Activated T-cell treated with anti-CD3 and anti-CD28 coated beads, Interleukin-2, amount 50 U/mL, for 24 hours (primary cell): ENCODE data around the gene PDGFA.

Experiments used
- DNase-seq: peaks from one replicate; pipeline ENCODE4 v3.0.0-alpha.2; 2020
- H3K27ac Mint-ChIP-seq: 2 replicates; pipeline ENCODE4 v1.8.0; 2020; ENCODE audit warnings: mild to moderate bottlenecking, mixed read lengths
- H3K27me3 Mint-ChIP-seq: 2 replicates; pipeline ENCODE4 v1.8.0; 2020; ENCODE audit warnings: mixed read lengths
- H3K36me3 Mint-ChIP-seq: 2 replicates; pipeline ENCODE4 v1.8.0; 2020; ENCODE audit warnings: low read depth, mixed read lengths
- H3K4me1 Mint-ChIP-seq: 2 replicates; pipeline ENCODE4 v1.8.0; 2020; ENCODE audit warnings: low read depth, mixed read lengths
- H3K4me3 Mint-ChIP-seq: 2 replicates; pipeline ENCODE4 v1.8.0; 2020; ENCODE audit warnings: mild to moderate bottlenecking, moderate library complexity, mixed read lengths
- H3K9me3 Mint-ChIP-seq: 2 replicates; pipeline ENCODE4 v1.8.0; 2020; ENCODE audit warnings: mixed read lengths

PDGFA gene

DNA sequence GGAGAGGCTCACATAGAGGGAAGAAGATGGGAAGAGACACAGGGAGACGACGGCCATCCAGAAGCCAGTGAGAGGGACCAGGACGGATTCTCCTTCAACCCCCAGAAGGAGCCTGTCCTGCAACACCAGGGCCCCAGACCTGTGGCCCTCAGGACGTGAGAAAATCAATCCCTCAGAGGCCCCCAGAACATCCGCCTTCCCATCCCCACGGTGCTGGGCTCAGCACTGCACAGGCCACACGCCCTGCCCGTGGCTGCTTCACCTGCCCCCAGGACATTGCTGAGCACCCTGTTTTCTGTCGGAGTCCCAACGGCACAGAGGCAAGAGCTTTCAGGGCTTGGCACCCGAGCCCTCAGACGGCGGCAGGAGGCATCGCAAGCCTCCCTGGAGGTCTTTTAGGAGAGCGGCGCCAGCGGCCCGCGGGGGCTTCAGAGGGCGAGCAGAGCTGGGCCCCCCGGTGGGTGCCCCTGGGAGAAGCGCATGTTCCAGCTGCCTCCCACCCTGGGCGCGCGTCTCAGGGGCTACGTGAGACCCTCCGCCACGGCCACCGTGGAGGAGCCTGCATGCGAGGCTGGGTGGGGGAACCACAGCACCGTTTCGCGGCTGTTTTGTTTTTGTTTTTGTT, 42.8 kb downstream of the PDGFA start:
- no peak for DNase-seq
- Mint-ChIP-seq H3K36me3 (no peaks in the 10 kb centered on the region), H3K27ac (no peak overlapping the region), H3K4me3 (no peak overlapping the region), H3K27me3 (peaks cover 3% of the 10 kb centered on the region), H3K9me3 (no peaks in the 10 kb centered on the region), H3K4me1 (no peaks in the 10 kb centered on the region)

DNA sequence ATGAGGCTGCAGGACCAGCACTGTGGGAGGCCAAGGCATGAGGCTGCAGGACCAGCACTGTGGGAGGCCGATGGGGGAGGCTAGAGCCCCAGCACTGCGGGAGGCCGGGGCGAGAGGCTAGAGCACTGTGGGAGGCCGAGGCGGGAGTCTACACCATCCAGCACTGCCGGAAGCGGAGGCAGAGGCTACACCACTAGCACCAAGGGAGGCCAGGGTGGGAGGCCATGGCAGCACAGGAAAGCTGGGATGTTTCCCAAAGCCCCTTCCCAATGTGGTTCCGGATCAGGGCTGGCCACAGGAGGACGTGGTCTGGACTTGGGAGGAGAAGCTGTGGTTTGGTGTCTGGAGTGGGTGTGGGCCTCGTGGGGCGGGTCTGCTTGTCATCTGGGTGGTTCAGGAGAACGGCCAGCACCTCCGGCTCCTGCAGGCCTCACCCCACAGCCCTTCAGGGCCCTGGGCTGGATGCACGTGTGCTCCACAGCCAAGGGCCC, 43.6 kb downstream of the PDGFA start:
- DNase-seq, result no peak
- Mint-ChIP-seq H3K9me3 (no peaks in the 10 kb centered on the region), H3K4me1 (no peaks in the 10 kb centered on the region), H3K27me3 (no peaks in the 10 kb centered on the region), H3K27ac (no peak overlapping the region), H3K4me3 (no peak overlapping the region), H3K36me3 (no peaks in the 10 kb centered on the region)

DNA sequence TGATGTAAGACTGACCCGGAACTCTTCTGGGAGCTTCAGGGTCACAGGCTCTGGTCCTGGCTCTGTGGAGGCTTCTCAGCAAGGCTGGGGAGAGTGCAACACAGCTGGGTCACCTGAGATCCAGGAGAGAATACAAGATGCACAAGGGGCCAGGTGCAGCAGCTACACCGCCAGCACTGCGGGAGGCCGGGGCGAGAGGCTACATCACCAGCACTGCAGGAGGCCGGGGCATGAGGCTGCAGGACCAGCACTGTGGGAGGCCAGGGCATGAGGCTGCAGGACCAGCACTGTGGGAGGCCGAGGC, 44.3 kb downstream of the PDGFA start:
- no peak overlapping the region for H3K4me3 Mint-ChIP-seq
- H3K27me3 Mint-ChIP-seq, result no peaks in the 10 kb centered on the region
- no peak overlapping the region for H3K27ac Mint-ChIP-seq
- H3K9me3 Mint-ChIP-seq, result no peaks in the 10 kb centered on the region
- no peaks in the 10 kb centered on the region for H3K36me3 Mint-ChIP-seq
- no peak for DNase-seq
- no peaks in the 10 kb centered on the region for H3K4me1 Mint-ChIP-seq

DNA sequence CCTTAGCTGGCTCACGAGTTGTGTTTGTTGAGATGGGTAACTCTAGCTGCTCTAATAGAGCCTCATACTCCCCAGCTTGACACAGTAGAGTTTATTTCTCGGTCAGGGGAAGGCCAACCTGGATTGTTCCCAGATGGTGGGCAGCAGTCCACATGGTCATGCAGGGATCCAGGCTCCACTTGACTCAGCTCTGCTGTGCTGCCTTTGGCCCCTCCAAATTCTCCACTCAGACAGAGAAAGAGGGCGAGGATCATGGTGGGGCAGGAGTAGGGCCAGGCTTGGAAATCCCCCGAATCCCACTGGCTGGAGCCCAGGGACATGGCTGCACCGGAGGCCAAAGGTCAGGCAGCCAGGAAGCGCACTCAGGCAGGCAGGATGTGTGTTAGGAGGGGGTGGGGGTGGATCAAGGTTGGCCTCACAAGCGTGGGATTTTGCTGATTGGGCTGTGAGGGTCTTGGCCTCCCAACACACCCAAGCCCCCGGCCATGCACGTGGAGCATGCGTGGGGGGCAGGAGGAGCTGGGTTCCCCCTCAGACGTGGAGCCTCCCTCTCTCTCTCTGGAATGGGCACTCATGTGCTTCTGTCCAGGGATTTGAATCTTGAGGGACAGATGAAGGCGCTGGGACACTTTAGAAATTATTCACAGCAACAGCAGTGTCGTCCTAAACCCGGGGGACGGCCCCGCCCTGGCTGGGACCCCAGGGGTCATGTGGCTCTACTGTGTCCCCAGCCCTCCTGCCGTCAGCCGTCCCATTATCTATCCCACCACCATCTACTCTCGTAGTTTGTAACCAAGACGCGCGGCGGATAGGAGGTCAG, 44.8 kb downstream of the PDGFA start:
- no peak overlapping the region for H3K27ac Mint-ChIP-seq
- no peaks in the 10 kb centered on the region for H3K9me3 Mint-ChIP-seq
- DNase-seq, result no peak
- no peaks in the 10 kb centered on the region for H3K4me1 Mint-ChIP-seq
- no peaks in the 10 kb centered on the region for H3K27me3 Mint-ChIP-seq
- H3K4me3 Mint-ChIP-seq, result no peak overlapping the region
- H3K36me3 Mint-ChIP-seq, result no peaks in the 10 kb centered on the region

DNA sequence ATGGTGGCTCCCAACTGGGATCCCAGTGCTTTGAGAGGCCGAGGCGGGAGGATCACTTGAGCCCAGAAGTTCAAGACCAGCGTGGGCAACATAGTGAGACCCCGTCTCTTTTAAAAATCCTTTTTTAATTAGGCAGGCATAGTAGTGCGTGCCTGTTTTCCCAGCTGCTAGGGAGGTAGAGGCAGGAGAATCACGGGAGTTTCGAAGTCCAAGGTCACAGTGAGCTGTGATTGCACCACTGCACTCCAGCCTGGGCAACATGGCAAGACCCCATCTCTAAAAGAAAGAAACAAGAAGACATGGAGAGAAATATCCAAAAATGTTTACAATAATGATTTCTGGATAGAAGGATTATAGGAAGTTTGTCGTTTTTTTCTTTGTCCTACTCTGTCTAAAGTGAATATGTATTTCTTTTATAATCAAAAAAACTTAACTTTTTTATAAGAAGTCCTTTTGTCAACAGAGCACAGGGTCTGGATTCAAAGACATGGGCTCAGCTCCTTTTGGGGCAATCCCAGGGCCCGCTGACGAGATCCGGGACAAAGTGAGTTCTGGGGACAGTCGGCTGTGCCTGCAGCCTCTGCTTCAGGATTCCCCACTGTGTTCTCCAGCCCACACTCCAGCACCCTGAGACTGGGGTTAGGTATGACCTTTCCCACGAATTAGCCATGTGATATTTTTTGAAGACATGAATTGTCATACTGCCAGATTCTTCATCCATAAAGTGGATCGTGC, 45.6 kb downstream of the PDGFA start:
- Mint-ChIP-seq H3K4me1 (peaks cover under 1% of the 10 kb centered on the region), H3K4me3 (no peak overlapping the region), H3K9me3 (no peaks in the 10 kb centered on the region), H3K27me3 (no peaks in the 10 kb centered on the region), H3K27ac (no peak overlapping the region), H3K36me3 (no peaks in the 10 kb centered on the region)
- no peak for DNase-seq

DNA sequence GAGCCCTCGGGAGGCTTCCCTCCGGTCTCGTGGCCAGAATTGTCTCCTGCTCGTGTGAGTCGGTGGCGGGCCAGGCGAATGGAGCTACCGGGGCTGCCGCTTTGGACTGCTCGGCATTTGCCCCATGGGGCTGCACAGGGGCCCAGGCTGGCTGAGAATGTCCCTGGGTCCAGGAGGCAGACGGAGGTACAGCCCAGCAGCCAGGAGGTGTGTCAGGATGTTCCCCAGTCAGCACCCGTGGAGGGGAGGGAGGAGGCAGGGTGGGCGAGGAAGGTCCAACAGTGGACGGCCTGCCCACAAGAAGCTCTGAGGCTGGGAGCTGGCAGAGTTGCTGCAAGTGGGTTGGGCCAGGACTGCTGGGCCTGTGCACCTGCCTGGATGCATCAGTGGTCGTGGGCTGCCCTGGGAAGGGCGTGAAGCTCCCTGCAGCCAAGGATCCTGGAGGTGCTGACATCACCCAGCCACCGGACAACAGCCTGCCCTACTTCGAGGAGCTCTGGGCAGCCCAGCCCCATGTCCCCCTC, 46.4 kb downstream of the PDGFA start:
- H3K4me1 Mint-ChIP-seq, result peaks cover 7% of the 10 kb centered on the region
- no peaks in the 10 kb centered on the region for H3K36me3 Mint-ChIP-seq
- H3K4me3 Mint-ChIP-seq, result no peak overlapping the region
- no peaks in the 10 kb centered on the region for H3K27me3 Mint-ChIP-seq
- DNase-seq, result no peak
- H3K27ac Mint-ChIP-seq, result no peak overlapping the region
- peaks cover 4% of the 10 kb centered on the region for H3K9me3 Mint-ChIP-seq

DNA sequence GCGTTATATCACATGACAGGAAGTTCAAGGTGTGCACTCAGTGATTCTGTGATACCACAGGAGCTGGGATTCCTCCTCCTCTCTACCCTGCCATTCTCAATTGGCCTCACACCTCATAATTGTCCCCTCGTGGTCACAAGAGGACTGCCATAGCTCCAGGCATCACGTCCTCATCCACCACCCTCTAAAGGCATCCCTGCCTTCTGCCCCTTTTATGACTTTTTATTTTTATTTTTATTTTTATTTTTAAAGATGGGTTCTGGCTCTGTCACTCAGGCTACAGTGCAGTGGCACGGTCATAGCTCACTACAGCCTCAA, 47.0 kb downstream of the PDGFA start:
- Mint-ChIP-seq H3K4me3 (no peak overlapping the region), H3K9me3 (peaks cover 11% of the 10 kb centered on the region), H3K36me3 (no peaks in the 10 kb centered on the region), H3K4me1 (peaks cover 8% of the 10 kb centered on the region), H3K27ac (peak overlapping the region; percentile 26), H3K27me3 (no peaks in the 10 kb centered on the region)
- DNase-seq, result no peak

DNA sequence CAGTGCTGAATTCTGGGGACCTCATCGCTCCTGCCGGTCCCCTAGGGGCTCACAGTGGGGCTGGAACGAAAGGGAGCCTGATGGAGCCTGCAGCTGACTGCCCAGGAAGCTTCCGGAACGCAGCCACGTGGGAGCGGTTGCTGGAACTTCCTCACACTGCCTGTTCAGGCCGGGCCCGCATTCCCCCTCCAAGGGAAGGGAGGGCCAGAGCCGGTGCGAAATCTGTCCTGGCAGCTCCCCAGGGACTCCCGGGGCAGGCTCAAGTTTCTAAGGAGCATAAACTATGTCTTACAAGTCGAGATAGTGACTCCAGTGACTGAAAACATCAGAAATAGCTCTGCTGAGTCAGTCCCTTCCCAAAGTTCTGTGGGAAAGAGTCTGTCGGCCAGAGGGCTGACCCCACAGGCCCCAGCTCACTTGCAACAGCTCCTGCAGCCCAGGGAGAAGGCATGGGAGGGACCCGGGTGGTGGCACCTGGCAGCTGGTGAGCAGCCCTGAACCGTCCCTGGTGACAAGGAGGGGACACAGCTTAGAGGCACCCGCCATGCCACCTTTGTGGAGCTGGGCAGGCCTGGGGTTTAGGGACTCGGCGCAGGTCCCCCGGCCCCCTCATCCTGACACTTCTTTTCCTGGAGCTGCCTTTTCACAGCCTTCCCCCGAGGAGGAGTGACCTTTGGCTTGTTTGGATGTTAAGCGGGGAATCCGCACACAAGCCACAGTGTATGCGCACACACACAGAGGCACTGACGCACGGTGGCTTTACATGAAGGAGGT, 47.6 kb downstream of the PDGFA start:
- H3K9me3 Mint-ChIP-seq, result peaks cover 17% of the 10 kb centered on the region
- peaks cover 8% of the 10 kb centered on the region for H3K4me1 Mint-ChIP-seq
- peak overlapping the region; percentile 26 for H3K27ac Mint-ChIP-seq
- no peaks in the 10 kb centered on the region for H3K27me3 Mint-ChIP-seq
- no peaks in the 10 kb centered on the region for H3K36me3 Mint-ChIP-seq
- no peak for DNase-seq
- H3K4me3 Mint-ChIP-seq, result no peak overlapping the region

DNA sequence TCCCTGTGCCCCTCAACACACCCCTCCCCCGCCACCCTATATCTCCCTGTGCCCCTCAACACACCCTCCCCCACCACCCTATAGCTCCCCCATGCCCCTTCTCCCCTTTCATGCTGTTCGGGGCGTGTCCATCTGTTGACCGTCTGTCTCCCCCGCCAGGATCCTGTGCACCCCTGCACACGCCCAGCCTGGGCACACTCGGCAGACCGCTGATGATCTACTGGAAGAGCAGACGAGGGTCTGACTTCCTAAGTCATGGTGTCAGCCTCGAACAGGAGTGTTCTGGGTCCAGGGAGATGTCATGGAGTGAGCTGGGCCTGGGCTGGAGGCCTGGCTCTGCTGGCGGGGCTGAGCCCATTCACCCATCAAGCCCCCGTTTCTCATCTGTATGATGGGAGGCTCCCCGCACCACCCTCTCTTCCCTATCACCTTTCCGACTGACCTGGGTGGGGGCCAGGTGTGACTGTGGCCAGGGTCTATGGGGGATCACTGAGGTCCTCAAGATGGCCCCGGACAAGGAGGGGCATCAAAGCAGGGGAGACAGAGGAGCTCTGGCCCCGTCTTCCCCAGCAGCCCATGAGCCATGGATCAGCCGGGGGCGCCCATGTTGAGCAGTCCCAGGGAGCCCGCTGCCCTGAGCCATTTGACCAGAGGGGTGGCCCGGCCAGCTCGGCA, 48.3 kb downstream of the PDGFA start:
- Mint-ChIP-seq H3K27ac (no peak overlapping the region), H3K4me1 (peaks cover 8% of the 10 kb centered on the region)

DNA sequence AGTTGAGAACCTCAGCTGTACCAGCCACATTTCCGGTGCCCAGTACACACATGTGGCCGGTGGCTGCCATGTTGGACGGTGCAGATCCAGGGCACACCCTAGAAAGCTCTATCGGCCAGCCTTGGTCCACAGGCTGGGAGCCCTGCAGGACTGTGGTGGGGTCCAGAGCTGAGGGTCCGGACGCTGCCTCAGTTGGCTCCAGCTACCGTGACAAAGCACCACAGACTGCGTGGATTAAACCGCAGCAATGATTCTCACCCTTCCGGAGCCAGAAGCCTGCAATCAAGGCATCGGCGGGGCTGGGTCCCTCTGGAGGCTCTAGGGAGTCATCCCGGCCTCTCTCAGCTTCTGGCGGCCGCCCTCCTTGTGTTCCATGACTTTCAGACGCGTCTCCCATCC, 50.1 kb downstream of the PDGFA start:
- Mint-ChIP-seq H3K4me1 (peaks cover 8% of the 10 kb centered on the region), H3K27me3 (no peaks in the 10 kb centered on the region), H3K36me3 (no peaks in the 10 kb centered on the region), H3K27ac (no peak overlapping the region), H3K9me3 (peaks cover 17% of the 10 kb centered on the region), H3K4me3 (no peak overlapping the region)
- DNase-seq, result no peak

More for the DNA sequence above, 48.3 kb downstream of the PDGFA start:
- H3K36me3 Mint-ChIP-seq, result no peaks in the 10 kb centered on the region
- no peak overlapping the region for H3K4me3 Mint-ChIP-seq
- DNase-seq, result no peak
- no peaks in the 10 kb centered on the region for H3K27me3 Mint-ChIP-seq
- peaks cover 17% of the 10 kb centered on the region for H3K9me3 Mint-ChIP-seq

DNA sequence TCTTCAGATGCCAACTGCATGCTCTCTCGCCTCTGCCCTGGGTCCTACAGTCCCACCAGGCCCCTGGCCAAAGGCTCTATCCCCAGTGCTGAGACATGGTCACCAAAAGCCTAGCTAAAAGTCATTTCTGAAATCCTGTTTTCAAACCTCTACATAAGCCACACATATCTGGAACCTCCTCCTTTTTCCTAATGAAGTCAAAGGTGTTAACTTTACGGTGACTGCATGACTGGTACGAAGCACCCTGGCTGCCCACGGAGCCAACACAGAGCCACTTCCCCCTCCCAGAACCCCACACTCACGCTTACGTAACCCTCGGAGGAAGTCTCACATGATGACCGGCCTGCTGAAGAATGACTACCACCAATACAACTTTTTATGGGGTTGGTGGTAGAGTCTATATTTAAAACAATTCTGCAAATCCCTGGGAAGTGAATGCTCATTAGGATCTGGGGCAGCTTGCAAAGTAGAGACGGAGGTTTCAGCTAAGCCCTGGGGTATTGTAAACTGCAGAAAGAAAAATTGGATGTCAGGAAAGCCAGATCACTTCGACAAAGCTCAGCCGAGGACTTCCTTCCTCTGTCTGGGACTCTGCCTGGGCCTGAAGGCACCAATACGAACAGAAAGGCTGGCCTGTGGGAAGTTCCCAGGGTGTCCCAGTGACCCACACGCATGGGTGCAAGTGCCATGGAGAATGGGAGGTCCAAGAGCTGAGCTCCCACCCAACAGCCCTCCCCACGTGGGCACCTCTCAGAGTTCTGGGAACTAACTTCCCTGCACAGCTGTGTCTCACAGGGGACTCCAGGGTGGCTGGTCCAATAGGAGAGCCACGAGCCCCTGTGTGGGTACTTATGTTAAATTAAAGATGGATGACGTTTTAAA, 50.7 kb downstream of the PDGFA start:
- no peak for DNase-seq
- peaks cover 8% of the 10 kb centered on the region for H3K4me1 Mint-ChIP-seq

DNA sequence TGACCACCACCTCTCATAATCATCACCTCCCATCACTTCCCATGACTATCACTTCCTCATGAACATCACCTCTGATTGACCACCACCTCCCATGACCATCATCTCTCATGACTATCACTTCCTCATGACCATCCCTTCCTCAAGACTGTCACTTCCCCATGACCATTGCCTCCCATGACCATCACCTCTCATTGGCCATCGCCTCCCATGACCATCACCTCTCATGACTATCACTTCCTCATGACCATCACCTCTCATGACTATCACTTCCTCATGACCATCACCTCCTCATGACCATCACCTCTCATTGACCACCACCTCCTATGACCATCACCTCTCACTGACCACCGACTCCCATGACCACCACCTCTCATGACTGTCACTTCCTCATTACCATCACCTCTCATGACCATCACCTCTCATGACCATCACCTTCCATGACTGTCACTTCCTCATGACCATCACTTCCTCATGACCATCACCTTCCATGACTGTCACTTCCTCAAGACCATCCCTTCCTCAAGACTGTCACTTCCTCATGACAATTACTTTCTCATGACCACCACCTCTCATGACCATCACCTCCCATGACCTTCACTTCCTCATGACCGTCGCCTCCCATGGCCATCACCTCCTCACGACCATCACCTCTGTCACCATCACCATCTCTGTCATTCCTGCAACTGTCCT, 51.6 kb downstream of the PDGFA start:
- H3K36me3 Mint-ChIP-seq, result no peaks in the 10 kb centered on the region
- H3K27ac Mint-ChIP-seq, result peak overlapping the region; percentile 41
- H3K4me3 Mint-ChIP-seq, result no peak overlapping the region
- H3K27me3 Mint-ChIP-seq, result no peaks in the 10 kb centered on the region
- no peak for DNase-seq
- H3K4me1 Mint-ChIP-seq, result peaks cover 8% of the 10 kb centered on the region
- peaks cover 17% of the 10 kb centered on the region for H3K9me3 Mint-ChIP-seq

More for the DNA sequence above, 50.7 kb downstream of the PDGFA start:
- H3K4me3 Mint-ChIP-seq, result no peak overlapping the region
- no peaks in the 10 kb centered on the region for H3K27me3 Mint-ChIP-seq
- H3K27ac Mint-ChIP-seq, result no peak overlapping the region
- H3K9me3 Mint-ChIP-seq, result peaks cover 17% of the 10 kb centered on the region
- H3K36me3 Mint-ChIP-seq, result no peaks in the 10 kb centered on the region

DNA sequence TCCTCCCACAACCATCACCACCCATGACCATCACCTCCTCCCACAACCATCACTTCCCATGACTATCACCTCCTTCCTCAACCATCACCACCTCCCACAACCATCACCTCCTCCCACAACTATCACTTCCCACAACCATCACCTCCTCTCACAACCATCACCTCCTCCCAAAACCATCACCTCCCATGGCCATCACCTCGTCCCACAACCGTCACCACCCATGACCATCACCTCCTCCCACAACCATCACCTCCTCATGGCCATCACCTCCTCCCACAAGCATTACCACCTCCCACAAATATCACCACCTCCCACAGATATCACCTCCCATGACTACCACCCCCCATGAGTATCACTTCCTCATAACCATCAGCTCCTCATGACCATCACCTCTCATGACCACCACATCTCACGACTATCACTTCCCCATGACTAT, 52.2 kb downstream of the PDGFA start:
- peaks cover 17% of the 10 kb centered on the region for H3K9me3 Mint-ChIP-seq
- H3K4me3 Mint-ChIP-seq, result no peak overlapping the region

More for the DNA sequence above, 52.2 kb downstream of the PDGFA start:
- peak; percentile 16 for DNase-seq
- Mint-ChIP-seq H3K36me3 (no peaks in the 10 kb centered on the region), H3K4me1 (peaks cover 8% of the 10 kb centered on the region), H3K27ac (peak overlapping the region; percentile 41), H3K27me3 (no peaks in the 10 kb centered on the region)
